LNCAP (cell line): ENCODE data around the gene TBL1XR1.

Experiments
- CTCF ChIP-seq: fragments of 450-650 bp; IDR thresholded peaks from 2 replicates; pipeline ENCODE4 v1.5.1; 2017; ENCODE audit warnings: mild to moderate bottlenecking

Gene TBL1XR1

GRCh38 chr3:177208223-177208622 lies 10.9 kb upstream of the TBL1XR1 start:
- TF ChIP-seq CTCF: no peak

- no peak for TF ChIP-seq CTCF
These were observed 9.7 kb upstream of the TBL1XR1 start for GRCh38 chr3:177206936-177207335.

- TF ChIP-seq CTCF: no peak
These were observed 6.6 kb upstream of the TBL1XR1 start for GRCh38 chr3:177203689-177204395.

- no peak for TF ChIP-seq CTCF
These were observed 4.6 kb upstream of the TBL1XR1 start for GRCh38 chr3:177201700-177202397.

GRCh38 chr3:177199206-177199760 lies 2.0 kb upstream of the TBL1XR1 start:
- no peak for TF ChIP-seq CTCF

- no peak for TF ChIP-seq CTCF
These were observed 612 bp upstream of the TBL1XR1 start for GRCh38 chr3:177197727-177198460.

GRCh38 chr3:177196456-177197040 lies 734 bp downstream of the TBL1XR1 start:
- TF ChIP-seq CTCF: no peak
